Stimulated activated CD8-positive, alpha-beta memory T cell treated with anti-CD3 and anti-CD28 coated beads, Interleukin-12 subunit alpha, Interleukin-12 subunit beta, amount 100 ng/mL, for 4 hours (primary cell): ENCODE results near the gene TIMM21.

Experiments used
- DNase-seq: peaks from one replicate; pipeline ENCODE4 v3.0.0-alpha.2; 2020; ENCODE audit warnings: low read depth

The TIMM21 gene

GRCh38 chr18:74147779-74148542, at the start of gene TIMM21, which contains the start of gene FBXO15:
Gene TIMM21, plus strand, starts transcription at chr18:74148523. Its CDS starts 286 bp downstream, at chr18:74148809.
Gene FBXO15, minus strand, starts transcription at chr18:74147834. Its CDS starts 49 bp downstream, at chr18:74147785.
- DNase-seq = peak; percentile 91

GRCh38 chr18:74108460-74108859, 39.9 kb upstream of the TIMM21 start:
- DNase-seq = no peak

DNA sequence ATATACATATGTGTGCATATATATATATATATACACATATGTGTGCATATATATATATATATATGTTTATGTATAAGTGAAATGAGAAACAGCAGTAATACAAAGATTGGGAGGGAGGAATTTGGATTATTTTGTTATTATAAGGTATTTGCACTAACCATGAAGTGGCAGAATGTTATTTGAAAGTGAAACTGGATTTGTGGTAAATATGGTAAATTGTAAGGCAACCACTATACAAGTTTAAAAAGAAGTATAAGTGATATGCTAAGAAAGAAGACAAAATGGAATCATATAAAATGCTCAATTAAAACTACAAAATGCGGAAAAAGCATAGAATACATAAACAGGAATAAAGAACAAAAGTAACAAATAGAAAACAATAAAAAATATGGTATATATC, 38.2 kb upstream of the TIMM21 start:
- no peak for DNase-seq

- no peak for DNase-seq
These were observed 37.3 kb upstream of the TIMM21 start for GRCh38 chr18:74110976-74111375.

DNA sequence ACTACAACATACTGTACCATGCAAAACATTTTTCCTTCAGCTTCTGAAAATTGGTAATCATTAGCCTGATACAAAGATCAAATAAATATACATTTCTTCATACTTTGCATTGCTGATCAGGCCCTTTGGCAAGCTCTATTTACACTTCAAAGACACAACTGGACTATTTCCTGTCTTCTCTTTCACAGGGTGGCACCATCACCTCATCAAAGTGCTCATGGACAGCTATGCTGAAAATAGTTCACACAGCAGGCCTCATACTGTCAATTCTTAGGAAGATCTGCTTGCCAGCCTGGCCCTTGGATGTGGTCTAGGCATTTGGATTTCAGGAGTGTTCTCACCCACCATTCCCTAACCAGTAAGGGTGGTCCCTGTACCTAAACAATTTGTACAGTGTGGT, 34.6 kb upstream of the TIMM21 start:
- DNase-seq = no peak

GRCh38 chr18:74114116-74114515, 34.2 kb upstream of the TIMM21 start:
- DNase-seq = no peak

GRCh38 chr18:74115046-74115445, 33.3 kb upstream of the TIMM21 start:
- no peak for DNase-seq

- DNase-seq = no peak
These were observed 31.4 kb upstream of the TIMM21 start for GRCh38 chr18:74116633-74117554.

GRCh38 chr18:74123200-74123599, 25.1 kb upstream of the TIMM21 start:
- DNase-seq = no peak

- DNase-seq = no peak
These were observed 23.7 kb upstream of the TIMM21 start for GRCh38 chr18:74124642-74125041.

- no peak for DNase-seq
These were observed 21.4 kb upstream of the TIMM21 start for GRCh38 chr18:74126684-74127655.

- no peak for DNase-seq
These were observed 20.2 kb upstream of the TIMM21 start for GRCh38 chr18:74128159-74128558.

DNA sequence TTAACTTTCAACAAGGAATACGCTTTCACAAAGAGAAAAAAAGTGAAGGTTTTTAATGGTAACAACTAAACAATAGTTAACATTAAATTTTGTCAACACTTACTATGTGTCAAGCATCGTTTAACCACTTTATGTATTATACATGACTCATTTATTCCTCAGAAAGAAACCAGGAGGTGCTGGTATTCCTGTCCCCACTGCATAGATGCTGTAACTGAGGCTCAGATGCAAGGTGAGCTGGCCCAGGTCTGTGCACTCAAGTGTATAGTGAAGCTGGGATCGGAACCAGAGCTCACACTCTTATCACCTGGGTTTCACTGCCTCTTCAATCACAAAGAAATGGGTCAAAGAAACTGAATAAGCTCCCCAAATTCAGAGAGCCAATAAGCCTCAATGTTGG, 17.2 kb upstream of the TIMM21 start:
- no peak for DNase-seq

DNA sequence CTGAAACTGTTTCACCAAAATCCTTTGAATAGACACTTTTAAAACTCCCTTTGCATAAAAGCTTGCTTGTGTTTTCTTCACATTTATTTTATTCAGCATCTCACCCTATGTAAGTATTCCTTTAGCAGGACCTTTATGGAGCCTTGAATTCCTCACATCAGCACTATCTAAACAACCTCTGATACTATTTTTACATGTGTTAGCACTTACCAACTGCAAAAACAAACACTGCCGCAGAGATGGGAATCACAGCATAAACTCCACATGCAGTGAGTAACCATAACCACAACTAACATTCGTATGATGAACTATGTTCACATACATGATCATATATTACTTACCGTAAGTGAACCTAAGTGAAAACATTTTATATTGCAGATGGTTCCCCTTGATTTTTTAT, 16.1 kb upstream of the TIMM21 start:
- DNase-seq = no peak

GRCh38 chr18:74137920-74138538, 10.3 kb upstream of the TIMM21 start:
- no peak for DNase-seq

GRCh38 chr18:74139411-74139810, 8.9 kb upstream of the TIMM21 start:
- DNase-seq = no peak

- DNase-seq = no peak
These were observed 8.4 kb upstream of the TIMM21 start for GRCh38 chr18:74139888-74140287.

DNA sequence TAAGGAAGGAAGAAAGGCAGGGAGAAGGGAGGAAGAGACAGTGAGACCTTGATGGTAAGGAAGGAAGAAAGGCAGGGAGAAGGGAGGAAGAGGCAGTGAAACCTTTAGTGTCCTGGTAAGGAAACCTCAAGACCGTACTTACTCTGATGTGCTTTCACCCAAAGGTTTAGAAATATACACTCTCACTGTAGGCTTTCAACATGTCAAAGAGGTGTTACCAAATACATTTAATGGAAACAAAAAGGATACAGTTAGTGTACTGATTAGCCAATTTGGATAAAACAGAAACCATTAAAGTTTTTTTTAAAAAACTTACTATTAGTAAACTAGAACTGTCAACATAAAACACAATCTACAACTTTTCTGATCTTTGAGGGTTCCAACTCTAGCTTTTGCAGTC, 7.7 kb upstream of the TIMM21 start:
- DNase-seq = no peak

GRCh38 chr18:74141667-74142066, 6.7 kb upstream of the TIMM21 start:
- DNase-seq = no peak

DNA sequence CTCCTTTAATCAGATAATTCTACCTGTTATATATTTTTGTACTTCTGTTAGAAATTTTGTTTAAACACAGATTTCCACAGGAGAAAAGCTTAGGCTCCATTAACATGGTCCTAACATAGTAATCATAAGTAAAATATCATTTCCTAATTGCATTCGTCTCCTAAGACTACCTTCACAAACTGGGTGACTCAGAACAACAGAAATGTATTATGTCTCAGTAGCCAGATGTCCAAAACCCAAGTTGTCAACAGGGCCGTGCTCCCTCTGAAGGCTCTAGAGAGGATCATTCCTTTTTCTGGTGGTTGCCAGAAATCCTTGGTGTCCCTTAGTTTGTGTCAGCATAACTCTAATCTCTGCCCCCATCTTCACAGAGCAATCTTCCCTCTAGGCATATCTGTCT, 6.1 kb upstream of the TIMM21 start:
- no peak for DNase-seq

- DNase-seq = no peak
These were observed 1.6 kb upstream of the TIMM21 start for GRCh38 chr18:74146756-74147155.

GRCh38 chr18:74147491-74147778, 888 bp upstream of the TIMM21 start:
- DNase-seq = no peak
